ACHN (cell line): Measurements from ENCODE around the gene ATP6V1C2.
A peak's percentile ranks its signal among the peaks of the same experiment; 100 is the strongest.

Experiments used
- DNase-seq: peaks from one replicate; pipeline ENCODE4 v3.0.0-alpha.2; 2015
- in situ Hi-C: cut with HindIII; loops from 2 replicates; pipeline ENCODE4 v1.10.0; 2017; ENCODE audit warnings: low sequenced_read_pairs, low pct_ligation_motif_present, low pct_unique_long_range_greater_than_20kb

The ATP6V1C2 gene

GRCh38 chr2:10820978-10821695, 99.7 kb downstream of the ATP6V1C2 start:
- DNase-seq = no peak
- in situ Hi-C loops = no loop called here

- in situ Hi-C loops = no loop called here
- DNase-seq = no peak
Measured at GRCh38 chr2:10824191-10824590, 102.8 kb downstream of the ATP6V1C2 start.

- in situ Hi-C loops = loop anchor here (25.0 kb wide), 1 partner anchor 286 kb away; no protein-coding TSS in a partner anchor
- DNase-seq = no peak
Measured at GRCh38 chr2:10826026-10826425, 104.6 kb downstream of the ATP6V1C2 start.

- no peak for DNase-seq
- in situ Hi-C loops = loop anchor here (25.0 kb wide), 1 partner anchor 286 kb away; no protein-coding TSS in a partner anchor
Measured at GRCh38 chr2:10826625-10827024, 105.2 kb downstream of the ATP6V1C2 start.

GRCh38 chr2:10828346-10828745, 106.9 kb downstream of the ATP6V1C2 start:
- no peak for DNase-seq
- in situ Hi-C loops = loop anchor here (25.0 kb wide), 1 partner anchor 284 kb away; no protein-coding TSS in a partner anchor

- no peak for DNase-seq
- in situ Hi-C loops = loop anchor here (25.0 kb wide), 1 partner anchor 283 kb away; no protein-coding TSS in a partner anchor
Measured at GRCh38 chr2:10829299-10829698, 107.9 kb downstream of the ATP6V1C2 start.

- in situ Hi-C loops = loop anchor here (25.0 kb wide), 1 partner anchor 282 kb away; no protein-coding TSS in a partner anchor
- no peak for DNase-seq
Measured at GRCh38 chr2:10830203-10830602, 108.8 kb downstream of the ATP6V1C2 start.

- in situ Hi-C loops = loop anchor here (25.0 kb wide), 1 partner anchor 281 kb away; no protein-coding TSS in a partner anchor
- no peak for DNase-seq
Measured at GRCh38 chr2:10830641-10831399, 109.4 kb downstream of the ATP6V1C2 start.

GRCh38 chr2:10831400-10831985, 110.1 kb downstream of the ATP6V1C2 start:
- in situ Hi-C loops = loop anchor here (25.0 kb wide), 1 partner anchor 281 kb away; no protein-coding TSS in a partner anchor

GRCh38 chr2:10832203-10832936, 110.9 kb downstream of the ATP6V1C2 start:
- in situ Hi-C loops = loop anchor here (25.0 kb wide), 1 partner anchor 280 kb away; no protein-coding TSS in a partner anchor
- peak; percentile 79 for DNase-seq

More at GRCh38 chr2:10831400-10831985, 110.1 kb downstream of the ATP6V1C2 start:
- DNase-seq = no peak

GRCh38 chr2:10833021-10833420, 111.6 kb downstream of the ATP6V1C2 start:
- in situ Hi-C loops = loop anchor here (25.0 kb wide), 1 partner anchor 279 kb away; no protein-coding TSS in a partner anchor
- DNase-seq = no peak

- in situ Hi-C loops = loop anchor here (25.0 kb wide), 1 partner anchor 278 kb away; no protein-coding TSS in a partner anchor
- no peak for DNase-seq
Measured at GRCh38 chr2:10834068-10834655, 112.7 kb downstream of the ATP6V1C2 start.
